HG02870 (cell line): Measurements from ENCODE around the gene ROBO4.

Experiments
- ATAC-seq: cut with Tn5 transposase; IDR thresholded peaks from one replicate; pipeline ENCODE4 v1.9.1; 2021; ENCODE audit warnings: mild to moderate bottlenecking, moderate library complexity; ENCODE audit not compliant: unreplicated experiment

Gene ROBO4

DNA sequence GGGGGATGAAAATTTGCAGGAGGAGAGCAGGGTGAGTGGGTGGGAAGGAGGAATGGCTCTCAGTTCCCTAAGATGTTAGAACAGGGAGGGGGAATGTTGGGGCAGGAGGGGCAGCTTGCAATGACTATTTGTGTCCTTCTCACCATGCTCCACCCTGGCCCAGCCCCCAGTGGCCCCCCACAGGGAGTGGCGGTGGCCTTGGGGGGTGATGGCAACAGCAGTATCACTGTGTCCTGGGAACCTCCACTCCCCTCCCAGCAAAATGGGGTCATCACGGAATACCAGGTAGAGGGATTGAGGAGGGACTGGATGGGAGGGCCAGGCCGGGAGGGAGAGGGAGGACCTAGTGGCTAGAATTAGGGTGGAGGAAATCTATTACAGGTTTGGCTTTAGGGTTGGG, 22.3 kb downstream of the ROBO4 start:
- ATAC-seq: no peak

DNA sequence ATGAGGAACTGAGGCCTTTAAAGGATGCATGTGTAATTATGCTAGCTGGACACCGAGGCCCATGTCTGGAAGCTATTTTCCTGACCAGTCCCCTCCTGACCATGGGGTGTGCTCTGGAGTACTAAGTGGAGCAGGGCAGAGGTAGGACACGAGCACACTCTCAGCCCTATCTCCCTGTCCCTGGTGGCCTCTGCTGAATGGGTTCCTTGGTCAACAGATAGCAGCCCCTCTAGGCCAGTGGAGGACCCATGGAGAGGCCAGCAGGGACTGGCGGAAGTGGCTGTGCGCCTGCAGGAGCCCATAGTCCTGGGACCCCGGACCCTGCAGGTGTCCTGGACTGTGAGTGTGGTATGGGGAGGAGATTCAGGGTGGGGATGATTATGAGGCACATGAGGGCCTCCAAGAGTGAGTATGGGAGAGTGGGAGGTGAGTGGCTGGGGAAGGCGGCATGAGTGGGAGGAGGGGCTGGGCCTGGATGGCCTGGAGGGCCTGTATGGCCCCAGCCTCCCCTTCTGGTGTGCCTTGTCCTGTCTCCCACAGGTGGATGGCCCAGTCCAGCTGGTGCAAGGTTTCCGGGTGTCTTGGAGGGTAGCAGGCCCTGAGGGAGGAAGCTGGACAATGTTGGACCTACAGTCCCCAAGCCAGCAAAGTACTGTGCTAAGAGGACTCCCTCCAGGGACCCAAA, 23.0 kb downstream of the ROBO4 start:
- no peak for ATAC-seq

DNA sequence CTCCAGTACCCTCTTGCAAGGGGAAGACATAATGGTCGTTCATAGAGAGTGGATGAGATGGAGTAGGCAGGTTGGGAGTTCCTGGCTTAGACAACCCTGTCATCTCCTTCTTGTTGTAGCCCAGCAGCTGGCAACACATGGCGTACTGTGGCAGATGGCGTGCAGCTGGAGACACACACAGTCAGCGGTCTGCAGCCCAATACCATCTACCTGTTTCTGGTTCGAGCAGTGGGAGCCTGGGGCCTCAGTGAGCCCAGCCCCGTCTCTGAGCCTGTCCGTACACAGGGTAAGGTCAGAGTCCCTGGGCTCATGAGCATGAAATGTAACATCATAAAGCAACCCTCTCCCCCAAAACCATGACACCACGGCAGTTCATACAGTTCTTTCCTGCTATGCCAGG, 23.7 kb downstream of the ROBO4 start:
- ATAC-seq: no peak

DNA sequence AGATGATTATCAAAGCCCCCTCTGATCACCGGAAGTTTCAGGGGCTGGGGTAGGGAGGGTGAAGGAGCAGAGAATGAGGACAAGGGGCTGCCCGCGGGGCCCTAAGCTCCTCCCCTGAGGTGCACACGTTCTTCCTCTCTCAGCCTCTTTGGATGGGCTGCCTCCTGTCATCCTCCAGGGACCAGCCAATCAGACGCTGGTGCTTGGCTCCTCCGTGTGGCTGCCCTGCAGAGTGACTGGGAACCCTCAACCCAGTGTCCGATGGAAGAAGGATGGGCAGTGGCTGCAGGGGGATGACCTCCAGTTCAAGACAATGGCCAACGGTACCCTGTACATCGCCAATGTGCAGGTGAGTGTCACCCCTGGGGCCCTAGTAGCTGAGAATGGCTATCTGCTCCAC, 24.9 kb downstream of the ROBO4 start:
- ATAC-seq: no peak

DNA sequence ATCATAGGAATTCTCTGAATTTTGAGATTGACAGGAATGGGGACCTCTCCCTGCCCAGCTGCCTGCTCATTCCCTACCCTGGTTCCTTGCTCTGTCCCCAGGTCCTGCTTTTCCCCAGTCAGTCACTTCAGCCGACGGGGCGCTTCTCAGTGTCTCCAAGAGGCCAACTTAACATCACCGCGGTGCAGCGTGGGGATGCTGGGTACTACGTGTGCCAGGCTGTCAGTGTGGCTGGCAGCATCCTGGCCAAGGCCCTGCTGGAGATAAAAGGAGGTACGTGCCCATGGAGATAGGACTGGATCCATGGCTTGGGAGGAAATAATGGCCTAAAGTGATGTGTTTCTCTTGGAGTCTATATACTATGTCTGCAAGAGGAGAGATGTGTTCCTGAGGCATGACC, 25.4 kb downstream of the ROBO4 start:
- ATAC-seq: no peak

DNA sequence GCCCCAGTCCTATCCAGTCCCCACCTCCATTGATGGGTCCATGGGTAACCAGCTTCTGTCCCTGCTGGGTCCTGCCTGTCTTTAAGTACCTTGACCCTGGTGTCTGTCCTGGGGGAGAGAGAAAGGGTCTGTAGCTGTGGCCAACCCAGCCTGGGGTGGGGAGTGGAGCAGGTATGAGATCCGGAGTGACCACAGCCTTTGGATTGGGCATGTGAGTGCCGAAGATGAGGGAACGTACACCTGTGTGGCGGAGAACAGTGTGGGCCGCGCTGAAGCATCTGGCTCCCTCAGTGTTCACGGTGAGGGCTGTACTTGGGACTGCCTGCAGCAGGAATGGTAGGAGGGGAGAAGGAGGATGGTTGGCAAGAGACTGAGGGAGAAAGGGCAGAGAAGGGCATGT, 27.2 kb downstream of the ROBO4 start:
- no peak for ATAC-seq

DNA sequence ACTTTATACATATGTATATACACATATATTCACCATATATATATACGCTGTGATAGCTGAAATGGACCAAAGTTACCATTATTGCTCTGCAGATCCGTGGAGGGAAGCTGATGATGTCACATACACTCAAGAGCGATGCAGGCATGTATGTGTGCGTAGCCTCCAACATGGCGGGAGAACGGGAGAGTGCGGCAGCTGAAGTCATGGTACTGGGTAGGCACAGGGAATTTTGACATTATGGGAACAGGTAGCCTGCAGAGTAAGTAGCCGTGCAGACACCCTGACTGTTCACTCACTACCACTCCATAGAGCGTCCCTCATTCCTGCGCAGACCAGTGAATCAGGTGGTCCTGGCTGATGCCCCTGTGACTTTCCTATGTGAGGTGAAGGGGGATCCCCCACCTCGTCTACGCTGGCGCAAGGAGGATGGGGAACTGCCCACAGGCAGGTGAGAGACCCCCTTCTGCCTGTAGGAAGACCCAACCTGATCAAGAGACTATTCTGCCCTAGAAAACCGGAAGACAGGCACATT, 27.7 kb downstream of the ROBO4 start:
- no peak for ATAC-seq

DNA sequence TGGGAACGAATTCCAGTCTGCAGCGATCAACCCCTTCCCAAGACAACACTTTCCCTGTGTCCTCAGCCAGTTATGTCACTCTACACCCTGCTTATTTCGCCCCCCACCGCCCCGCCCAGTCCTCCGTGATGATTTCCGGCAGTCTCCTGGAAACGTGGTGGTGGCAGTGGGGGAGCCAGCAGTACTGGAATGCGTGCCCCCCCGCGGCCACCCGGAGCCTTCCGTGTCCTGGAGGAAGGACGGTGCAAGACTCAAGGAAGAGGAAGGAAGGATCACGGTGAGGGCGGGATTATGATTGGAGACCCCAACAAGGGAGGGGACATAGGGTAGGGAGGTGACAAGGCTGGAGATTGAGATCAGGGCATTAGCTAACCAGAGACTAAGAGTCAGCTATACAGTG, 28.3 kb downstream of the ROBO4 start:
- ATAC-seq: no peak

DNA sequence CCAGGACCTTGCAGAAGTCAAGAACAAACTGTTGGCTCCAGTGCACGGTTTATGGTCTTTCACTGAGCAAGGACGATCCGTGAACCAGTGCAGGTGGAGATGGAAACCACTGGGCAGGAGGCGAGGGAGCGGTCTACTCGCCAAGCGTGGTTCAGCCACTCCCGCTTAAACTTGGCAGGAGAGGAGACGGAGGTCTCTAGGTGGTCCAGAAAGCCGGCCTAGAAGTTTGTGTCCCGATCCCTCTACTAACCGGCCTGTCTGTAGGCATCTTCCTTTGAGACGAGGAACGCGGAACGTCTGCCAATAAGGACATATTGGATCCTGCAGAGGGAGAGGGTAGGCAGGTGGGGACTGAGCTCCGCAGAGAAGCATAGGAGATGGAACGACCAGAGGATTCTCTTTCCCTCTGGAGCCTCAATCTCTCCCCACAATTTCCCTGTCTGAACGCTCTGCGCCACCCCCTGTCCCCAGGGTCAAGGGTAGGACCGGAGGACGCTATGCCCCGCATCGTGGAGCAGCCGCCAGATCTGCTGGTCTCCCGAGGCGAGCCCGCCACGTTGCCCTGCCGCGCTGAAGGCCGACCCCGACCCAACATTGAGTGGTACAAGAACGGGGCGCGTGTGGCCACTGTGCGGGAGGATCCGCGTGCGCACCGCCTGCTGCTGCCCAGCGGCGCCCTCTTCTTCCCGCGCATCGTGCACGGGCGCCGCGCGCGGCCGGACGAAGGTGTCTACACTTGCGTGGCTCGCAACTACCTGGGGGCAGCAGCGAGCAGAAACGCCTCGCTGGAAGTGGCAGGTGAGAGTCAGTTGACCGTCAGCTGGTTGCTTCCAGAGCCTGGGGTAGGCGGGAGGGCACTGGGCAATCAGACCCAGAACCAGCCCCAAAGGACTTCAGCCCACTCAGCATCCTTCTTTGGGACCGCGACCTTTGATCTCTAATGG, 29.1 kb downstream of the ROBO4 start:
- ATAC-seq: no peak

DNA sequence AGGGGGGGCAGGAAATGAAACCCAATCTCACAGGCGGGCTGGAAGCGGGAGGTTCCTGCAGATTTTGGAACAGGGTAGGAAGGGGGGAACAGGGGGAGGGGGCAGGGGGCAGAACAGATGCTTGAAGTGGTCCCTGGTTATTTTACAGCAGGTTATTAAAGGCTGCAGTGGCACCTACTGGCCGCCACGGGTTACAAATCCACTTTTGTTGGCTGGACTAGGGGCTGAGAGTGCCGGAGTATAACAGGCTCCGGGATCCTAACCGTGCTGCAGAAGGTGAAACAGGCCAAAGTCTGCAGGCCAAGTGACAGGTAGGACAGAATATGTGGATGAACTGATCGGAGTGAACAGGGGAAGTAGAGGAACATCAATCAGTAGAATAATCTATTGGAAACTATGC, 30.0 kb downstream of the ROBO4 start:
- no peak for ATAC-seq

DNA sequence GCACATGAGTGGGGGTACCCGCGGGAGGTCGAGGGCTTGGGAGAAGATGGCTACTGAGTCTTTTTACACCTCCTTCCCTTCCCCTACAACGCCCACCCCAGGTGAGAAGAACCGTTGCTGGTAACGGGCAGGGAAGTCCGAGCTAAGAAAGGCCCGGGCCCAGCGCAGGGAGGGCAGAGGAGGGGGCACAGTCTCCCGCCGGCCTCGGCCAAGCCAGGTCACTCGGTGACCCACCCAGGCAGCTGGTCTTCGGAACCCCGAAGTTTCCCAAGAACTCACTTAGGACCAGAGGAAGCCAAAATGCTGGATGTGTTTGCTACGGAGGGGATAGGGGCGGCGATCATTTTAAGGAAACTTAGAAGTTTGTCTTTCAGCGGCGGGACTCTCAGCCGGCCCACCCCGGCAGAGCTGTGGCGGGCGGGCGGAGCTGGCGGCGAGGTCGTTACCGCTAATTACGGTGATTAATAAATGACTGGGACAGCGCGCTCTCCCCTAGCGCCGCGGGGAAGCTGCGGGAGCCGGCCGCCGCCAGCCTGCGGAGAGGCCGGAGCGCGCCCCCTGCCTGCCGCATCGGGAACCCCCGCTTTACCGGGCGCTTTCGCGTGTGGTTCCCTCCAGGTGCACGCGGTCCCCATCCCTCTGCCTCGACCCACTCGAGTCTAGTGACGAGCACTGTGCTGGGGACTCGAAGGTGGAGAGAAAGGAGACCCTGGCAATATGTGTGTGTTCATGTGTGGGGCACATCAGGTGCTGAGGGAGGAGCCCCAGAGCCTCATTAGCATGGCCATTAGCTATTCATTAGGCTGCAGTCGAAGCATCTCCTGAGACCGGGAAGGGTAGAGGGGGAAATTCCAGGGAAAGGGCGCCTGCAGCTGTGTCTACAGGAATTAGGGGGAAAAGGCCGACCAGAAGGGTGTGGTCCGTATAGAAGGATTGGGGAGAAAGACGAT, 31.5 kb downstream of the ROBO4 start:
- ATAC-seq: no peak

DNA sequence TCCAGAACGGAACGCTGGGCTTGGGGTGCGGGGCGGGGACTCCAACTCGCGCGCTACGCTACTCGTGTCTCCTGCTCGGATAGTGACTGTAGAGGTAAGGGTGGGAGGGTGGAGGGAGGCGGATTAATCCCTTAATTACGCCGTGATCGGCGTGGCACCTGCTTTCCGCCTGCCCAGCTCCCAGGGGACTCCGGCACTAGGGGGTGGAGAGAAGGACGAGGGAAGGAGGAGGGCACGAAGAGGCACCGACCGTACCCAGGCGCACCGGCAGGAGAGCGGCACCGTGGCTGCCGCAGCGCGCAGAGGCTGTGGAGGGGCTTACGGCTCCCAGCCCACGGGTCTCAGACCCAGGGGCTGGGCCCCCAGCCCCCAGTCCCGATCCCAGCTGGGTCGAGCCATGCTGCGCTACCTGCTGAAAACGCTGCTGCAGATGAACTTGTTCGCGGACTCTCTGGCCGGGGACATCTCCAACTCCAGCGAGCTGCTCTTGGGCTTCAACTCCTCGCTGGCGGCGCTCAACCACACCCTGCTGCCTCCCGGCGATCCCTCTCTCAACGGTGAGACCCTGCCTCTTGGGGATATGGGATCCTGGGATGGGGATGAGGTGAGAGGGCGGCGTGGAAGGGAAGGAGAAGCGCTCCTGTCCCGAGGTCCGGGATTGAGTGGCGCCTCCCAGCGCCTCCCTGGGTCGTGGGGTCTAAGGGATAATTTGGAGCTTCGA, 32.3 kb downstream of the ROBO4 start, which contains the start of gene ROBO3:
Gene ROBO3, plus strand, starts transcription at position 252 of the 721 bp plus-strand sequence. Its CDS starts 146 bp downstream, at position 398.
- ATAC-seq: no peak

DNA sequence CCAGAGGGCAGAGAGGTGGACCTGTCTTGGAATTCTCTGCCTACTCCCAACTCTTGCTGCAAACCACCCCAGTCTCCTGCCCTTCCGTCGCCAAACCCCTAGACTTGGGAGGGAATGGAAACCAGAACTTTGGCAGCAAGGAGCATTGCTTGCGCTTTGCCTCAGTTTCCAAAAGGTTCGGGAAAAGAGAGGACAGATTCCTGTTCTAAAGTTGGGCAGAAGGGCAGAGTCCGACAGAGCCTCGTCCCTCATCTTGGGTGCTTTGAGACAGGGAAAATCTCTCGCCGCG, 32.8 kb downstream of the ROBO4 start:
- no peak for ATAC-seq

DNA sequence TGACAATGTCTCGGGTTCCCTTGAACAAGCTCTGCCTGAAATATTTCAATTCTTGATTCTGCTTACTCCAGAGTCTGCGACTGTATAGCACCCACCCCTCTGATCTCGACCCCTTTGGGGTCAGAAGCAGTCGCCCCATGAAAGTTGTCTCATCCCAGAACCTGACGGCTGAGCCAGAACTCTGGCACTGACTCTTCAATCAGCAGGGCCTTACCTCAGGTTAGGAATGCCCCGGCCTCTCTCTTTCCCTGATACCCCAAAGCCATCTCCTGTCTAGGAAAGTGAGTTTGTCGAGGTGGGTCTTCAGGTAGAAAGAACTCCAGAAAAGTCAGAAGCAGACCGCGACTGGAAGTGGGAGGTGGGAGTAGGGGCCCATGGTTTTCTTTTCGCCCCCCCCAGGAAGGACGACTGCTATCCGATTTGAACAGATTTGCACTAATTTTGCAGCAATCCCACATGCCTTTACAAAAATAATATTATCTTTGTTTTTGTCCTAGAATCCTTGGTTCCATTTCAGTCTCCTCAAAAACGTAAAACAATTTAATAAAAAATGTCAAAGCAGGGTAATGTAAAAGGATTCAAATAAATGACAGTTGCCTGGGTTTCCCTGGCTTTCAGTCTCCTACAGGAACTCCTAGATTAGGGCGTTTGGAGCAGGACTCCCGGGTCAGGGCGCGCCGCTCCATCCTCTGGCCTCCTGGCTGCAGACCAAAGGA, 33.3 kb downstream of the ROBO4 start:
- ATAC-seq: no peak

DNA sequence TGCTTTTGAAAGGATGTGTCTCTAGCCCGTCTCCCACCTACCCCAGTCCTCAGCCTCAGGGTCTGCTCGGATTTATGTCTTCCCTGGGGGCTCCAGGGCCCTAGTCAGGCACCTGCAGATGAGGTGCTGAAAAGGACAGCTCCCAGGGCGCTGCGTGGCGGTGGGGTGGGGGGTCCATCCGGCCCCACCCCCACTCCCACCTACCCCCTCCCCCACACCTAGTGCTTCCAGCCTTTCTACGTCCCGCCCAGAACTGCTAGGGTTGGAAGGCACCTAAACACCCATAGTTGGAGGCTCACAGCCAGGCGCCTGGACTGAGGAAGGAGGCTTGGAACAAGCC, 33.9 kb downstream of the ROBO4 start:
- no peak for ATAC-seq

DNA sequence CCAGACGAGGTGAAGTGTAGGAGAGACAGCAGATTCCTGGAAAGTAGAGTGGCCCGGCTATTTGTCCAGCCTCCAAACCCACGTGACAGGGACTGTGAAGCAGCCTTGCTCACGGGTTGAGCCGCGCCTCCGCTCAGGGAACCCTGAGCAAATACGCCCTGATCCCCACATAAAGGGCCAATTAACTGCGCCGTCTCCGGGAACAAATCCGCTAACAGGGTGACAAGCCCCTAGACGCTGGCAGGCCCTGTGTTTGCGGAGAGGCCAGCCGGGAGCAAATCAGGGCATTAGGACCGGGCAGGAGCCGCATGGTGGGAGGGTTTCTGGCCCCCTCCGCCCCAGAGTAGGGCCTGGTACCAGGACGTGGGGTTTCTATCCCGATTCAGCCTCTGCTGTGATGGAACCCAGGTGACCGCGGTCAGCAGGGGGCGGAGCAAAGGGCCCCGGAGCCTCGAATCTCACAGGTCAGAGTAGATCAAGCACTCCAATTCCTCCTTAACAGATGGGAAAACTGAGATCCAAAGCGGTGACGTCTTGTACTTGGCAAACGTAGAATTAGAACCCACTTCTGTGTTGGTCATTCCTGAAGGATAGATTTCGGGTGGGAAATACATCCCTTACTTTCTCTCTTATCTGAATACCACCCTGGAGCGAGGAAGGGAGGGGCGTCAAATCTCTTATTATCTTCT, 34.4 kb downstream of the ROBO4 start:
- no peak for ATAC-seq

DNA sequence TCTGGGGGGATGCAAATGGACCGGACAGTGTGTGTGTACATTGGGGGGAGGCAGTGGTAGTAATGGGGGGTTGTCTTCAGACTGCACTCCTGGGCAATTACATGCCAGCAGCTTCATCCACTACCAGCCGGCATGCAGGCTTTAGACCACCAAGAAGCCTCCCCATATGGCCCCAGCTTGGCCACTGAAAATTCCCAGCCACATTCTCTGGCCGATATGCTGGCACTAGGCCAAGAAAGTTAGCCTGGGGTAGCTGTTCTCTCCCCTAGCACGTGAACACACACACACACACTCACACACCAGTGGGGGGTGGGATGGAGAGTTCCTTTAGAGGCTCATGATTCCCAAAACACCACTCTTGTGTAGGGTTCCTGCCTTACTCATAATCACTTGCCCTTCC, 36.0 kb downstream of the ROBO4 start:
- no peak for ATAC-seq

DNA sequence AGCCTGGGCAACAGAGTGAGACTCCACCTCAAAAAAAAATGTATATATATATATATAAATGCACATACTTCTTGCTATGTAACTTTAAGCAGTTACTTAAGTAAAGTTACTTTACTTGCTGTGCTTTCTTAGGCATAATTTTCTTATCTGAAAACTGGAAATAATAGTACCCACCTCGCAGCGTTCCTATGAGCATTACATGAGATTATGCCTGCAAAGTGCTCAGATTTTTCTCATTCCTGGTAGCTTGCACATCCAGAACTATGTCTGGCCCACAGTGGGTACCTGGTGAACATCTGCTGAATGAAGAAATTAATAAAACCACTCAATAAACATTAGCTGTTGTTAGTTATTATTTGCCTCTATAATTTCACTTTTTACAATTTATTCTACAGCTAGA, 38.5 kb downstream of the ROBO4 start:
- no peak for ATAC-seq

DNA sequence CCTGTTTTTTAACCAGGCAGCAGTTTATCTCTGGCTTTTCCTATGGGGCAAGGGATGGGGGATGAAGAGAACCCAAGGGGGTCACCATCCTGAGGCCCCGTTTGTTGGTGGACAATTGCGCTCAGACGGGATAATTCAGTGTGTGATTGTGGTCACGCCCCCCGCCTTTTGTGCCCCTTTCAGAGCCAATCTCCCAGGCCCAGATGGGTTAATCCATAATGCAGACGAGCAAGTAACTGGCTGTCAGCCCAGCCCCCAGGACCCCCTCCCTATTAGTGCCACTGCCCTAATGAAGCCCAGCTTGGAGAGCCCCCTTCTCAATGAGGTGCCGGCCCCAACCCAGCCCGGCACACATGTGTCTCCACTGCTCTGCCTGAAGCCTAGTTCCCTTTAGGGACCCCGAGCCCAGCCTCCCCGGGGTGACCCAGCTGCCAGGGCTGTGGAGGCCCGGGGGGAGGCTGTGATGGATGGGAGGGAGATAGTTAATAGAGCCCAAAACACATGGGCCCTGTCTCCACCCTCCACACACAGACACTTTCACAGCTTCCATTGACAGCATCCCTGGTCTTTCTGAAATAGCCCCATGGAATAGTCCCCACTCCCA, 51.5 kb downstream of the ROBO4 start:
- ATAC-seq: no peak
